Stimulated activated CD4-positive, alpha-beta T cell treated with anti-CD3 and anti-CD28 coated beads, TNF-alpha, amount 100 ng/mL, for 48 hours (primary cell): Measurements from ENCODE around the gene VWCE.
"Not testable (repeated sequence)": the region's sequence is repeated elsewhere in the genome, so short reads cannot be mapped to it uniquely, and the experiment has no call there.

Experiments used
- DNase-seq, 3 donors: peaks; one replicate each; pipeline ENCODE4 v3.0.0-alpha.2; 2020; ENCODE audit warnings: low read depth in 3 of 3

VWCE gene

DNA sequence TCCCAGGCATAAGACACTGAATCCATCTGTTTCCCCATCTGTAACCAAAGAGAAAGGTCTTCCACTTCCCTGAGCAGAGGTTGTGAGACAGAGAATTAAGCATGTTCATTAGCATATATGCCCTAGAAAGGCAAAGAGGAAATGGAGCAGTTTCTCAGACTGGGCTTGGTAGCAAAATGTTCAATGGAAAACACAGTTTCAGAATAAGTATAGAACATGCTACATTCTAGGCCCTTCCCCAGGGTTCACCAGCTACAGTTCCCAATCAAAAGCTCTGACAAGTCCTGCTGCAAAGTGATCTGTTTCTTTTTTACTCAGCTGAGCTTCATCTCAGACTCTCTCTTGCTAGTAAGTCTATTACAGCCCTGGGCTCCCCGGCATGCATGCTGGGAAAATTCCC is 42.8 kb downstream of the VWCE start:
- not testable (repeated sequence) for DNase-seq

DNA sequence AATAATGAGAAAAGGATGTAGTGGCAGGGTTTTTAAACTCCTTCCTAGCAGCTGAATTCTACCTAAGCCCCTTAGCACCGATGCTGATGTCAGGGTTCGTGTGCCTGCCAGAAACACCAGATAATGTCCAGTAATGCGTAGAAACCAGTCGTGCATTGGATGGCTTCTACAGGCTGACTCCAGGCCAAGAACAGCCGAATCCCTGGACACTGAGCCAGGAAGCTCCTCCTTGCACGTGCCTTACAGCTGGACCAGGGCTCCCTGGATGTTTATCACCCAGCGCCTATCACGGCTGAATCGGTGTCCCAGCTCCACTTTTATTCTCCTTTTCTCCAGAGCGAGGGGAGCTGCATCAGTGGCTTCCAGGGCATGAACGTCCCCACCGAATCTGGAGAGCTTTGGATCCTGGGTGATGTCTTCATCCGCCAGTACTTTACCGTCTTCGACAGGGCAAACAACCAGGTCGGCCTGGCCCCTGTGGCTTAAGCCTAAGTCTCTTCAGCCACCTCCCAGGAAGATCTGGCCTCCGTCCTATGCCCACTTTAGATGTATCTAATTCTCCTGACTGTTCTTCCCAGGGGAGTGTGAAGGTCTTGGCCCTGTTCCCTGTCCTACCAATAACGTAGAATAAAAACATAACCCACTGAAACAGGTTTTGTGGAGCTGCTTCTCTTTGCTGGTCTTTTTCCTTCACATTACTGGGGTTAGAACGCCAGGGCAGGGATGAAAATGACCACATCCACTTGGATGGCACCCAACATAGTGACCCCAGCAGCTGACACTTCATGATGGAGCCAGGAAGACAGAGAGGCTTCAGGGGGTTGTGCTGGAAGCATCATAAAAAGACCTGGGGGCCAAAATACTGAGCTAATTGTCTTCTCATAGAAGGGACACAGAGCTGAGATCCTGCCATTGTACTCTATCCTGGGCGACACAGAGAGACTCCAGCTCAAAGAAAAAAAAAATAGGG is 44.0 kb downstream of the VWCE start:
- not testable (repeated sequence) for DNase-seq

DNA sequence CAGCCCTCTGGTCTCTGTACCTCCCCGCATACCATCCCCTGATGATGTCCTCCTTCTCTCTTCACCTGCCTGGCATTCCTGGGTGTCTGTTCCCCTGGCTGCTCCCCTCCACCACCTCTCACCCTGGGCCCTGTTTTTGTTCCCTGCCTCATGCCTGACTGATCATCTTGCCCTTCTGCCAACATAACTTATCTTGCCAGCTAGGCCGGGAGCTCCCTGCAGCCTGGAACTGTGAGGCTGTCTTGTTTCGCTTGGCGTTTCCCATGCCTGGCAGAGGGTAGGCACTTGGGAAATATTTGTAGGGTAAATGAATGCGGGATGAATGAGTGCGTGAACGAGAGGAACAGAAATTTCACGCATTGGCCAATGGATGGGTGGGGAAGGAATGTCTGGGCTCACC is 45.9 kb downstream of the VWCE start:
- not testable (repeated sequence) for DNase-seq

DNA sequence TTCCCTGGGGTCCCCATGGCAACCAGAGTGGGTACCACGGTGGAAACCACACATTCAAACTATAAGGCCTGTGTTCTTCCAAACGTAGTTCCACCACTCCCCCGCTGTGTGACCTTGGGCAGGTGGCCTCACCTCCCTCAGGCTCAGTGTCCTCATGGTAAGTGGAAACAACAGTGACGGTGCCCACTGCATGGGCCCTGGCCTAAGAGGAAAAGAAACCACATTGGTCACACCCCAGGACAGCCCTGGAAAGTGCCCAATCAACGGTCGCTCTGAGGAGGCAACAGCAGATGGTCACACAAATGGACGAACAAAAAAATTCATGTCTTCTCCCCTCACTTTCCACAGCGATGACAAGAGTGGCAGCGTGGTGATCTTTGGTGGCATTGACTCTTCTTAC is 47.0 kb downstream of the VWCE start:
- DNase-seq: not testable (repeated sequence)

DNA sequence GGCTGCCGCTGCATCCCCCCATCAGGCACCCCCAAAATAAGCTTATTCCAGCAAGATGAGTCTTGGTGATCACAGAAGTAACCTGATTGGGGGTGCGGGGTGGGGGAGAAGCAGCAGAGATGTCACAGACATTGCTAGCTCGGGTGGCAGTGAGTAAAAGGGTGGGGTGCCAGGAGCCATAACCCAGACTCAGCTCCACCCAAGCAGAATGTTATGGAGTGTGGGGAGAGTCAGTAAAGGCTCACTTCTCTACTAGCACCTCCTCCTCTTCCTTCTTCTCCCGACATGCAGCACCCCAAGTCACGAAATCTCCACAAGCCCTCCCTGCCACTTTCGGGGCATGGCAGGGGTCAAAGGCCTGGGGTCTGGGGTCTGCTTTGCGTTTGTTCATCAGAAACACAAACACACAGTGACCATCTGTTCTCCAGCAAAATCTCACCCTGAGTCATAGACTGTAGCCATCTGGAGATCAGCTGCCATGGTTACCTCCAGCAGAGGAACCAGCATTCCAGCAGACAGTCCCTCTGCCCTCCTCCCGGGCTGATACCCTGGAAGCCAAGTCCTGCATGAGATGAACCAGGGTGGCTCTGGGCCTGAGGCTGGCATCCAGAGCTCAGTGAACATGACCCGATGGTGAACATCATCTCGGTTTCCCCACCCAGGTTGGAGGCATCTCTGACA is 49.7 kb downstream of the VWCE start:
- not testable (repeated sequence) for DNase-seq

DNA sequence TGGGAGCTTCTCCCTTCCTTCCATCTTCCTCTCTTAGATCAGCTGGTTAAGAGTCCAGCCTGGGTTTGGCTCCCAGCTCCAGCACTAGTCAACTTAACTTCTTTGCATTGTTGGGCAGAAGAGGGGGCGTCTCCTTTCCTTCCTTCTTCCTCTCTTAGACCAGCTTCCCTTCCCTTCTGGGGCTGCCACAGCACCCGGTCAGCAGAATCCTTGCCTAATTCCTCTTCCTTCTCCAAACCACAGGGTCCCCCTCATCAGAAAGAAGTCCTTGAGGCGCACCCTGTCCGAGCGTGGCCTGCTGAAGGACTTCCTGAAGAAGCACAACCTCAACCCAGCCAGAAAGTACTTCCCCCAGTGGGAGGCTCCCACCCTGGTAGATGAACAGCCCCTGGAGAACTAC is 53.6 kb downstream of the VWCE start:
- not testable (repeated sequence) for DNase-seq

DNA sequence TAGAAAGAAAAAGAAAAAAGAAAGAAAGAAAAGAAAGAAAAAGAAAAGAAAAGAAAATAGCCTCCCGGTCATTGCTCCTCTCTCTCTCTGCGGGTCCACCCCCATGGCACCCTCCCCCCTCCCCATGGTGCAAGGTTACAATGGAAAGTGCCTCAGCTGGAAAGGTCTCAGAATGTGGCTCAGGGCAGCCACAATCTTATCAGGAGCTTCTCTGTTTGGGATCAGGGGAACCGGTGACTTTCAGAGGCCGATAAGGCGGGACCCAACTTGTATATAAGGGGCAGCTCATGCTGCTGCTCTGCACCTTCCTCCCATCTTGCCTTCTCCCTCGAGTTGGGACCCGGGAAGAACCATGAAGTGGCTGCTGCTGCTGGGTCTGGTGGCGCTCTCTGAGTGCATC is 54.2 kb downstream of the VWCE start, which contains the start of gene PGA5:
TSS of gene PGA5 (plus strand) at position 301 of the 400 bp plus-strand sequence. CDS start at position 353, 52 bp downstream.
- DNase-seq: not testable (repeated sequence)

DNA sequence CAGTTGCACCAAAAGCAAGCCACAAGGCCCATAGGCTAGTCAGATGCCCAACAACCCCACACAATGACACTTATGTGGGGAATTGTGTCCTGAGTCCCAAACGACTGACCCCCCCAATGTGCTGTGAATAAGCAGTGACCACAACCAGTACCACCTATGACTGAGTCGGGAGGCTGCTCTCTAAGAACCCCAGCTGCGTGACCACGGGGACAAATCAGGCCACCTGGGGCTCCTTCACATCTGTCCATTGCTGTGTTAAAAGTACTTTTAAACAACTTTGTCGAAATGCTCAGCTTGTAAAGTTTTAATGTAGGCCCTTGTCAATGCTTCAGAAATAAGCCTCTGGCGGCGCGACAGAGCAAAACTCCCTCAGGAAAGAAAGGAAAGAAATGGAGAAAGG is 54.8 kb downstream of the VWCE start:
- not testable (repeated sequence) for DNase-seq

DNA sequence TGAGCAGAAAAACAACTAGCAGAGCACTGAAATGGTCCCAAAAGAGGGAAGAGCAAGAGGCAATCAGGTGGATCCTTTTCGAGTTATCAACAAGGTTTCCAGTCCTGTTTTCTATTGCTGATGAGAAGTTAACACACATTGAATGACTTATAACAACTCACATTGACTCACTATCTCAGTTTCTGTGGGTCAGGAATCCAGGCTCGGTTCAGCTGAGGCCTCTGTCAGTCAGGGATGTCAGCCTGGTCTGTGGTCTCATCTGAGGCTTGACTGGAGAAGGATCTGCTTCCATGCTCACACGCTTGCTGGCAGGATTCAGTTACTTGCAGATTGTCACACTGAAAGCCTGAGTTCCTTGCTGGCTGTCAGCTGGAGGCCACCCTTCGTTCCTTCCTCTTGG is 58.0 kb downstream of the VWCE start:
- DNase-seq: not testable (repeated sequence)

DNA sequence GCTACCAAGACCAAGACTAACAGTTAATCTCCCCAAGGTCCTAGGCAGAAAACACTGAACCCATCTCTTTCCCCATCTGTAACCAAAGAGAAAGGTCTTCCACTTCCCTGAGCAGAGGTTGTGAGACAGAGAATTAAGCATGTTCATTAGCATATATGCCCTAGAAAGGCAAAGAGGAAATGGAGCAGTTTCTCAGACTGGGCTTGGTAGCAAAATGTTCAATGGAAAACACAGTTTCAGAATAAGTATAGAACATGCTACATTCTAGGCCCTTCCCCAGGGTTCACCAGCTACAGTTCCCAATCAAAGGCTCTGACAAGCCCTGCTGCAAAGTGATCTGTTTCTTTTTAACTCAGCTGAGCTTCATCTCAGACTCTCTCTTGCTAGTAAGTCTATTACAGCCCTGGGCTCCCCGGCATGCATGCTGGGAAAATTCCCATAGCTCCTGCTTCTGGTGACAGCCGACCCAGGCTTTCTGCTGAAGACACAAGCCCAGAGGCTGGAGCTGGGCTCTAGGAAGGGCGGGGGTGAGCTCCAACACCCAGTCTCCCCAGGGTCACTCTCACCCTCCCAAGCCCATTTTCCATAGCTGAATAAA is 62.5 kb downstream of the VWCE start:
- DNase-seq: not testable (repeated sequence)

DNA sequence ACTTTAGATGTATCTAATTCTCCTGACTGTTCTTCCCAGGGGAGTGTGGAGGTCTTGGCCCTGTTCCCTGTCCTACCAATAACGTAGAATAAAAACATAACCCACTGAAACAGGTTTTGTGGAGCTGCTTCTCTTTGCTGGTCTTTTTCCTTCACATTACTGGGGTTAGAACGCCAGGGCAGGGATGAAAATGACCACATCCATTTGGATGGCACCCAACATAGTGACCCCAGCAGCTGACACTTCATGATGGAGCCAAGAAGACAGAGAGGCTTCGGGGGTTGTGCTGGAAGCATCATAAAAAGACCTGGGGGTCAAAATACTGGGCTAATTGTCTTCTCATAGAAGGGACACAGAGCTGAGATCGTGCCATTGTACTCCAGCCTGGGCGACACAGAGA is 63.5 kb downstream of the VWCE start:
- DNase-seq: not testable (repeated sequence)

DNA sequence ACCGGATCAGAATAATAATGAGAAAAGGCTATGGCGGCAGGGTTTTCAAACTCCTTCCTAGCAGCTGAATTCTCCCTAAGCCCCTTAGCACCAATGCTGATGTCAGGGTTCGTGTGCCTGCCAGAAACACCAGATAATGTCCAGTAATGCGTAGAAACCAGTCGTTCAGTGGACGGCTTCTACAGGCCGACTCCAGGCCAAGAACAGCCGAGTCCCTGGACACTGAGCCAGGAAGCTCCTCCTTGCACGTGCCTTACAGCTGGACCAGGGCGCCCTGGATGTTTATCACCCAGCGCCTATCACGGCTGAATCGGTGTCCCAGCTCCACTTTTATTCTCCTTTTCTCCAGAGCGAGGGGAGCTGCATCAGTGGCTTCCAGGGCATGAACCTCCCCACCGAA is 64.1 kb downstream of the VWCE start:
- DNase-seq: not testable (repeated sequence)

DNA sequence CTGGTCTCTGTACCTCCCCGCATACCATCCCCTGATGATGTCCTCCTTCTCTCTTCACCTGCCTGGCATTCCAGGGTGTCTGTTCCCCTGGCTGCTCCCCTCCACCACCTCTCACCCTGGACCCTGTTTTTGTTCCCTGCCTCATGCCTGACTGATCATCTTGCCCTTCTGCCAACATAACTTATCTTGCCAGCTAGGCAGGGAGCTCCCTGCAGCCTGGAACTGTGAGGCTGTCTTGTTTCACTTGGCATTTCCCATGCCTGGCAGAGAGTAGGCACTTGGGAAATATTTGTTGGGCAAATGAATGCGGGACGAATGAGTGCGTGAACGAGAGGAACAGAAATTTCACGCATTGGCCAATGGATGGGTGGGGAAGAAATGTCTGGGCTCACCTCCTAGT is 65.7 kb downstream of the VWCE start:
- not testable (repeated sequence) for DNase-seq

DNA sequence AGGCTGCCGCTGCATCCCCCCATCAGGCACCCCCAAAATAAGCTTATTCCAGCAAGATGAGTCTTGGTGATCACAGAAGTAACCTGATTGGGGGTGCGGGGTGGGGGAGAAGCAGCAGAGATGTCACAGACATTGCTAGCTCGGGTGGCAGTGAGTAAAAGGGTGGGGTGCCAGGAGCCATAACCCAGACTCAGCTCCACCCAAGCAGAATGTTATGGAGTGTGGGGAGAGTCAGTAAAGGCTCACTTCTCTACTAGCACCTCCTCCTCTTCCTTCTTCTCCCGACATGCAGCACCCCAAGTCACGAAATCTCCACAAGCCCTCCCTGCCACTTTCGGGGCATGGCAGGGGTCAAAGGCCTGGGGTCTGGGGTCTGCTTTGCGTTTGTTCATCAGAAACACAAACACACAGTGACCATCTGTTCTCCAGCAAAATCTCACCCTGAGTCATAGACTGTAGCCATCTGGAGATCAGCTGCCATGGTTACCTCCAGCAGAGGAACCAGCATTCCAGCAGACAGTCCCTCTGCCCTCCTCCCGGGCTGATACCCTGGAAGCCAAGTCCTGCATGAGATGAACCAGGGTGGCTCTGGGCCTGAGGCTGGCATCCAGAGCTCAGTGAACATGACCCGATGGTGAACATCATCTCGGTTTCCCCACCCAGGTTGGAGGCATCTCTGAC is 68.5 kb downstream of the VWCE start:
- not testable (repeated sequence) for DNase-seq

DNA sequence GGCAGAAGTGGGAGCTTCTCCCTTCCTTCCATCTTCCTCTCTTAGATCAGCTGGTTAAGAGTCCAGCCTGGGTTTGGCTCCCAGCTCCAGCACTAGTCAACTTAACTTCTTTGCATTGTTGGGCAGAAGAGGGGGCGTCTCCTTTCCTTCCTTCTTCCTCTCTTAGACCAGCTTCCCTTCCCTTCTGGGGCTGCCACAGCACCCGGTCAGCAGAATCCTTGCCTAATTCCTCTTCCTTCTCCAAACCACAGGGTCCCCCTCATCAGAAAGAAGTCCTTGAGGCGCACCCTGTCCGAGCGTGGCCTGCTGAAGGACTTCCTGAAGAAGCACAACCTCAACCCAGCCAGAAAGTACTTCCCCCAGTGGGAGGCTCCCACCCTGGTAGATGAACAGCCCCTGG is 72.4 kb downstream of the VWCE start:
- DNase-seq: not testable (repeated sequence)

DNA sequence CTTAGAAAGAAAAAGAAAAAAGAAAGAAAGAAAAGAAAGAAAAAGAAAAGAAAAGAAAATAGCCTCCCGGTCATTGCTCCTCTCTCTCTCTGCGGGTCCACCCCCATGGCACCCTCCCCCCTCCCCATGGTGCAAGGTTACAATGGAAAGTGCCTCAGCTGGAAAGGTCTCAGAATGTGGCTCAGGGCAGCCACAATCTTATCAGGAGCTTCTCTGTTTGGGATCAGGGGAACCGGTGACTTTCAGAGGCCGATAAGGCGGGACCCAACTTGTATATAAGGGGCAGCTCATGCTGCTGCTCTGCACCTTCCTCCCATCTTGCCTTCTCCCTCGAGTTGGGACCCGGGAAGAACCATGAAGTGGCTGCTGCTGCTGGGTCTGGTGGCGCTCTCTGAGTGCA is 73.1 kb downstream of the VWCE start, which contains the start of gene PGA4:
TSS of gene PGA4 (plus strand) at position 301 of the 400 bp plus-strand sequence. CDS start at position 355, 54 bp downstream.
- not testable (repeated sequence) for DNase-seq

DNA sequence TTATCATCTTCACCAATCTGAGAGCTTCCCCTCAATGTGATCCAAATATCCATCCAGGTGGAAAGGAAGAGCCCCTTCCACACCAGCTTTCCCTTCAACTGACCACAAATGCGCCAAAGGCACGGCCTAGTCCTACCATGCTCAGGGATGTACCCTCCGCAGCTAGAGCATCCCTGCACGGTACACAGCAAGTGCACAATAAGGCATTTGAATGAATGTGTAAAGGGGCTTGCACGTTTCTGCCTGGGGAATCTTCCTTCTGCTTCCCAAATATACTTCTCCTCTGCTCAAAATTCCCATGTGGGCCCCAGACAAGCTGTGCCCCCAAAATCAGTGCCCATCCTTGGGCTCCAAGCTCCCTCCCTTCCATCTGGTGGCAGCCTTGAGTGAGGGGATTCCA is 76.1 kb downstream of the VWCE start:
- DNase-seq: not testable (repeated sequence)

DNA sequence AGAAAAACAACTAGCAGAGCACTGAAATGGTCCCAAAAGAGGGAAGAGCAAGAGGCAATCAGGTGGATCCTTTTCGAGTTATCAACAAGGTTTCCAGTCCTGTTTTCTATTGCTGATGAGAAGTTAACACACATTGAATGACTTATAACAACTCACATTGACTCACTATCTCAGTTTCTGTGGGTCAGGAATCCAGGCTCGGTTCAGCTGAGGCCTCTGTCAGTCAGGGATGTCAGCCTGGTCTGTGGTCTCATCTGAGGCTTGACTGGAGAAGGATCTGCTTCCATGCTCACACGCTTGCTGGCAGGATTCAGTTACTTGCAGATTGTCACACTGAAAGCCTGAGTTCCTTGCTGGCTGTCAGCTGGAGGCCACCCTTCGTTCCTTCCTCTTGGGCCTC is 76.8 kb downstream of the VWCE start:
- not testable (repeated sequence) for DNase-seq

DNA sequence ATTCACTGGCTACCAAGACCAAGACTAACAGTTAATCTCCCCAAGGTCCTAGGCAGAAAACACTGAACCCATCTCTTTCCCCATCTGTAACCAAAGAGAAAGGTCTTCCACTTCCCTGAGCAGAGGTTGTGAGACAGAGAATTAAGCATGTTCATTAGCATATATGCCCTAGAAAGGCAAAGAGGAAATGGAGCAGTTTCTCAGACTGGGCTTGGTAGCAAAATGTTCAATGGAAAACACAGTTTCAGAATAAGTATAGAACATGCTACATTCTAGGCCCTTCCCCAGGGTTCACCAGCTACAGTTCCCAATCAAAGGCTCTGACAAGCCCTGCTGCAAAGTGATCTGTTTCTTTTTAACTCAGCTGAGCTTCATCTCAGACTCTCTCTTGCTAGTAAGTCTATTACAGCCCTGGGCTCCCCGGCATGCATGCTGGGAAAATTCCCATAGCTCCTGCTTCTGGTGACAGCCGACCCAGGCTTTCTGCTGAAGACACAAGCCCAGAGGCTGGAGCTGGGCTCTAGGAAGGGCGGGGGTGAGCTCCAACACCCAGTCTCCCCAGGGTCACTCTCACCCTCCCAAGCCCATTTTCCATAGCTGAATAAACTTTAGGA is 81.3 kb downstream of the VWCE start:
- DNase-seq: not testable (repeated sequence)

DNA sequence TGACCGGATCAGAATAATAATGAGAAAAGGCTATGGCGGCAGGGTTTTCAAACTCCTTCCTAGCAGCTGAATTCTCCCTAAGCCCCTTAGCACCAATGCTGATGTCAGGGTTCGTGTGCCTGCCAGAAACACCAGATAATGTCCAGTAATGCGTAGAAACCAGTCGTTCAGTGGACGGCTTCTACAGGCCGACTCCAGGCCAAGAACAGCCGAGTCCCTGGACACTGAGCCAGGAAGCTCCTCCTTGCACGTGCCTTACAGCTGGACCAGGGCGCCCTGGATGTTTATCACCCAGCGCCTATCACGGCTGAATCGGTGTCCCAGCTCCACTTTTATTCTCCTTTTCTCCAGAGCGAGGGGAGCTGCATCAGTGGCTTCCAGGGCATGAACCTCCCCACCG is 82.9 kb downstream of the VWCE start:
- not testable (repeated sequence) for DNase-seq
